Activated CD8-positive, alpha-beta memory T cell treated with anti-CD3 and anti-CD28 coated beads for 24 hours (primary cell): ENCODE results near the gene RAB1B.
A peak's percentile ranks its signal among the peaks of the same experiment; 100 is the strongest.

Source experiments
- DNase-seq: peaks from one replicate; pipeline ENCODE4 v3.0.0-alpha.2; 2020

Gene RAB1B

DNA sequence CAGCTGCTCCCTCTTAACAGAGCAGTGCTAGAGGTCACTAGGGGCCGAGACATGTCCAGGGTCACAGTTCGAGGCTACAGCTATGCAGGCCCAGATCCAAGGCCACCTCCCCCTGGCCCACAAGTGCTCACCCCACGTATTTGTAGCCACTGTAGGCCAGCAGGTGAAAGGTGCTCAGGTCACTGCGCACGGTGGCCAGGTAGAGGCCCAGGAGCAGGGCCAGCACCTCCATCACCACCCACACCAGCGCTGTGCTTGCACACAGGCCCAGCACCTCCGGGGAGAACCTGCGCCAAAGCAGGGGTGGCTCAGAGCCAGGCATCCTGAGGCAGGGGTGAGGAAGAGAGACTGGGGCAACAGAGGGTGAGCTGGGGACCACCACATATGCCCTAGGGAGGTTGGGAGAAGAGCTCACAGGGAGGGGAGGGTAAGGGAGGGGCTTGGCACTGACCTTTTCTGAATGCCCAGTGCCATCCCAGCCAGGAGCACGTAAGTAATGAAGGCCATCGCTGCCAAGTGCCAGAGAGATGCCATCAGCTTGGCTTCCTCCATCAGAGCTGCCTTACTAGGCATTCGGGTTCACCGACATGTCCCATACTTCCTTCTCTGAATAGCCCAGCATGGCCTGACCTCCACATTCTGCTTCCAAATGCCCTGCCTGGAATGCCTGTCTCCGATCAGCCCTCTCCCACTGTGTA is 17.0 kb downstream of the RAB1B start:
- DNase-seq: no peak

GRCh38 chr11:66286699-66287098 is 18.3 kb downstream of the RAB1B start:
- DNase-seq: no peak

DNA sequence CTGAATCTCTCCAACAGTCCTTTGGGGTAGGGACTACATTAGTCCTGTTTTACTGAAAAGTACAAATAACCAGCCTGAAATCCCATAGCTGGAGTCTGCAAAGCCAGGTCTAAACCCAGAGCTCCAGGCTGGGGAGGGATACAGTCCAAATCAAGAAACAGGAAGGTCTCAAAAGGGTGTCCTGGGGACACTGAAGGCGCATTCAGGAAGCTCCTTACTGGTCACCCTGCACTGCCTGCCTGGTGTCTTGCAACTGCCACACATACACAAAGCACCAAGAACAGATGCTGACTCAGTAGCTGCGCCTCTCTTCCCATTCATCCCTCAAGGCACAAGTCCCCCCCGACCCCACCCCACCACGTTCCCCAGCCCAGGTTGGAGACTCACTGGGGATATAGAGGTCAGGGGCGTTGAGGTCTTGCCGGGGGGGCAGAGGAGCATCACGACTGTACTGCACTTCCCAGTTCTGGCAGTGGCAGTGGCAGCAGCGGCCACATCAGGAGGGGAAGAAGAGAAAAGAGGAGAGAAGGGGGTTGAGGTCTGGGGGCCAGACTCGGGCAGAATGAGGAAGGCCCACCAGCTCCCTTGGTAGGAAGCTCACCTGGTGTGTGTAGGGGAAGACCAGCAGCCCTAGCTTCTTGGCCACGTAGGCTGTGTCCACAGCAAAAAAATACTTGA is 18.9 kb downstream of the RAB1B start:
- peak; percentile 53 for DNase-seq

DNA sequence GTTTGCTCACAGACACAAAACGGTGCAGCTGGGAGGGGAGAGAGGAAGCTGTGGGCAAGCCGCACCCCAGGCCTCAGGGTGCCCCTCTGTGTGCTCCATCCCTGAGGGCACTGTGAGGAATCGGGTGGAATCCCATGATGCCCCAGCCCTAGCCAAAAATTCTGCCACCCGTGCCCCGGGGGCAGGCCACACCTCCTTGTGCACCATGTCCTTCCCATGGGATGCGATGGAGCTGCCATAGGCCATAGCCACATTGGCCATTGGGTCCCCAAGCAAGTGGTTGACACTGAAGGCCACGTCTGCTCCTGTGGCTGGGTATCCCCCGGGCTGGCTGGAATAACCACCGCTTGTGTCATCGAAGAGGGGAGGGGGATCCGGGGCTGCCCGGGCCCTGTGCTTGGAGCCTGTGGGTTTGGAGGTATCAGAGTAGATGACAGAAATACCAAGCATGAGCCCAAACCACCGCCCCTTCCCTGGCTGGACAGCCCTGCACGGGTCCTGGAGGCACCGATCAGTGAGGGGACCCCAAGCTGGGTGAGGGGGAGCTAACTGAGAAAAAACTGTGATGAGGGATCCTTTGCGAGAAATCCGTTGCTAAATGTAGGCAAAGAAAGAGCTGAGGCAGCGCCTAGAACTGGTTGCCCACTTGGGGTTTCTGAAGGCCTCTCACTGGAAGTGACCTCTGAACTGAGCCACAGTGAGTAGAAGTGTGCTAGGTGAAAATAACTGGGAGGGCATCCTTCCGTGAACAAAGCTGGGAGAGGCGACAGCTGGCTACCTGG is 19.6 kb downstream of the RAB1B start:
- DNase-seq: peak; percentile 57

GRCh38 chr11:66288671-66289547 is 20.5 kb downstream of the RAB1B start, which contains the start of gene YIF1A:
TSS of gene YIF1A (minus strand) at chr11:66289143. CDS start at chr11:66288985, 158 bp downstream.
- peak; percentile 97 for DNase-seq

- DNase-seq: no peak
Observed at GRCh38 chr11:66289548-66290329, 21.3 kb downstream of the RAB1B start.

GRCh38 chr11:66290330-66290621 is 21.8 kb downstream of the RAB1B start:
- DNase-seq: no peak

- DNase-seq: no peak
Observed at GRCh38 chr11:66291303-66291705, 22.9 kb downstream of the RAB1B start.

- no peak for DNase-seq
Observed at GRCh38 chr11:66291706-66292542, 23.5 kb downstream of the RAB1B start, which contains the start of gene TMEM151A. TSS of gene TMEM151A (plus strand) at chr11:66291894. CDS start at chr11:66292014, 120 bp downstream.

- no peak for DNase-seq
Observed at GRCh38 chr11:66292543-66293332, 24.3 kb downstream of the RAB1B start.

DNA sequence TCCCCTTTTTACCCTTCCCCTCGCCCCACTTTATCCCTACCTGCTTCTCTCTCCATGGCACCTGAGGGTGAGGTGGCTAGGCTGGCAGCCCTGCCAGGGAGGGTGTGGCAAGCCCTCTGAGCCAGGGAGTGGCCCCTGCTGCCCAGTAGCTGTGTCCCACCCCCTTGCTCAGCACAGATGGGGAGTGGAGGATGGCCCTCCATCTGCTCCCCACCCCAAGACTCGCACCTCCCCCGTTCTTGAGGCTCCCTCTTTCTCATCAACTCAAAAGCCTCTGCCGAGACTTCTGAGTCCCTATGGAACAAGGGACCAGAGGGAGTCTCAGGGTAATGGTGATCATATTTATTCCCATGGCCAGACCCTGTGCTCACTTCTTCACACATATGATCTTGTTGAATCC is 24.9 kb downstream of the RAB1B start:
- no peak for DNase-seq

DNA sequence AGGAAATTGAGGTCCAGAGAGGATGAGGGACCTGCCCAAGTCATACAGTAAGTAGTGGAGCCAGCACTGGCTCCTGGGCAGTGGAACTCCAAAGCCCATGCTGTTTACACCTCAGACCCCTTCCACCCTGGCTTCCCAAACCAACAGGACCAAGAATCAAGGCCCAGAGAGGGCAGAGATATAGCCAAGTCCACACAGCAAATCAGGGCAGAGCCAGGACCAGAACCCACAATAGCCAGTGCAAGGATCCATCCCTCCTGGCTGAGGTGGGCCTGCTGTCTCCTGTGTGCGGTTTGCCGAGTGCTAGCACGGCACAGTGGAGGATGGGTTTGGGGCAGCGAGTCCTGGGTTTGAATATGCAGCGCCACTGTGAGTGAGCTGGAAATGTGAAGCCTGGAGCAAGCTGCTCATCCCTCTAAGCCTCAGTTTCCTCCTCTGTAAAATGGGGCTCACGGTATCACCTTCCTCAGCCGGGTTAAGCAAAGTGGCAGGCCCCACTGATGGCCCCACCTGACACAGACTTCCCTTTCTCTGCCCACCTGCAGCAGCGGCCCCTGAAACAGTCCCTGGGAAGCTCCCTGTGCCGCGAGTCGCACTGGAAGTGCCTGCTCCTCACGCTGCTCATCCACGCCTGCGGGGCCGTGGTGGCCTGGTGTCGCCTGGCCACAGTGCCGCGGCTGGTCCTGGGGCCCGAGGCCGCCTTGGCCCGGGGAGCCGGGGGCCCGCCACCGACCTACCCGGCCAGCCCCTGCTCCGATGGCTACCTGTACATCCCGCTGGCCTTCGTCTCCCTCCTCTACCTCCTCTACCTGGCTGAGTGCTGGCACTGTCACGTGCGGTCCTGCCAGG is 25.6 kb downstream of the RAB1B start:
- DNase-seq: no peak

DNA sequence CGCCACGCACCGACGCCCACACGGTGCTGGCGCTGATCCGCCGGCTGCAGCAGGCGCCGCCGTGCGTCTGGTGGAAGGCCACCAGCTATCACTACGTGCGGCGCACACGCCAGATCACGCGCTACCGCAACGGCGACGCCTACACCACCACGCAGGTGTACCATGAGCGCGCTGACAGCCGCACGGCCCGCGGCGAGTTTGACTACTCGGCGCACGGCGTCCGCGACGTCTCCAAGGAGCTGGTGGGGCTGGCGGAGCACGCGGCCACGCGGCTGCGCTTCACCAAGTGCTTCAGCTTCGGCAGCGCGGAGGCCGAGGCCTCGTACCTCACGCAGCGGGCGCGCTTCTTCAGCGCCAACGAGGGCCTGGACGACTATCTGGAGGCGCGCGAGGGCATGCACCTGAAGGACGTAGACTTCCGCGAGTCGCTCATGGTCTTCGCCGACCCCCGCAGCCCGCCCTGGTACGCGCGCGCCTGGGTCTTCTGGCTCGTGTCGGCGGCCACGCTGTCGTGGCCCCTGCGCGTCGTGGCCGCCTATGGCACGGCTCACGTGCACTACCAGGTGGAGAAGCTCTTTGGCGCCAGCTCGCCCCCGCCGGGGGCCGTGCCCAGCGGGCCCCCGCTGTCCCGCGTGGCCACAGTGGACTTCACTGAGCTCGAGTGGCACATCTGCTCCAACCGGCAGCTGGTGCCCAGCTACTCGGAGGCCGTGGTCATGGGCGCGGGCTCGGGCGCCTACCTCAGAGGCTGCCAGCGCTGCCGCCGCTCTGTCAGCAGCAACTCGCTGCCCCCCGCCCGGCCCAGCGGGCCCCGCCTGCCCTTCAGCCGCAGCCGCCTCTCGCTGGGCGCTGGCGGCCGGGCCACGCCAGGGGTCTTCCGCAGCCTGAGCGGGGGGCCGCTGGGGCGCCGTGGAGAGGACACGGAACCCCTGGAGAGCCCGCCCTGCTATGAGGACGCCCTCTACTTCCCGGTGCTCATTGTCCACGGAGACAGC is 26.5 kb downstream of the RAB1B start:
- DNase-seq: no peak

GRCh38 chr11:66297610-66298009 is 29.2 kb downstream of the RAB1B start:
- no peak for DNase-seq

DNA sequence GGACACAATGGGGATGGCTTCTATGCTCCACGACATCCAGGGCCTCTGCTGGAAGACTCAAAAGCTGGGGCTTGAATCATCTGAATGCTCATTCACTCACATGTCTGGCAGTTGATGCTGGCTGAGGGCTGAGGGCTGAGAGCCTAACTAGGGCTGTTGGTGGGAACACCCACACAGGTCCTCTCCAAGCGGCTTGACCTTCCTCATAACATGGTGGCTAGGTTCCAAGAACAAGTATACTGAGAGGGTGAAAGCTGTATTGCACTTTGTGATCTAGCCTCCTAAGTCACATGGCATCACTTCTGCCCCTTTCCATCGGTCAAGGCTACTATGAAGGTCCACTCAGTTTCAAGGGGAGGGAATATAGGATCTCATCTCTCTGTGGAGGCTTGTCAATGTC is 30.7 kb downstream of the RAB1B start:
- DNase-seq: no peak

DNA sequence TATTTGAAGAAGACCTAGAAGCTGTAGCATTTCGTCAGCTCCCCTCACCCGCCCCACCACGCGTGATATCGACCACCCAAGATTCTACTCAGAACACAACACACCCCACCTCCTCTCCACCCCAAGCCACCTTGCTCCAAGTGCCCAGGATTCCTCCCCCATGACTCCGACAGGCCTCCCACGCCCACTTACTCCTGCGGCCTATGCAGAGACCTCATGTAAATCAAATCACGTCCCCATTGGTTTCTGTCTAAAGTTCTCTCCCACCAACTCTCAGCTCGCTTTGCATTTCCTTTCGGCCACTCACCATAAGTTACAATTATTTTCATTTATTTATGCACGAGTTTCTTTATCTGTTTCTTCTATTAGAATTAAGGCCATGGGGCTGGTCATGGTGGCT is 34.2 kb downstream of the RAB1B start:
- DNase-seq: no peak

DNA sequence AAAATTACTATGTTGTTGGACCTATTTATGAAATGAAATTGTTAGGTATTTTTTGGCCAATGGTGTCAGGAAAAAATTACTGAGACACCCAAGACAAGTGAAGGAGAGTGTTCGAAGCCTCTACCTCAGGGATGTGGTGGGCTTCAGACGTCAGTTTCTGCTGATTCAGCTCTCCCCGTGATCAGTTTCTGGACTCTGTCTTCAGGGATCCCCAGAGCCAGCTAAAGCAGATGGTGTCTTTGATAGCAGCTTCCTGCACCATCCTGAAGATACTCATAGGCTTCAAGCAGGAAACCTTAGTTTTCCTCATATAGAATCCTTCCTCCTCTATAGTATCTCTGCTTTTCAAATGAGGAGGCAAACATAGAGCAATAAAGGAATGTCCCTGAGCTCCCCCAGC is 41.0 kb downstream of the RAB1B start:
- DNase-seq: no peak

GRCh38 chr11:66310324-66310723 is 41.9 kb downstream of the RAB1B start:
- DNase-seq: no peak
